GM21529 (cell line): ENCODE results near the gene ZFP36.
"Not testable (repeated sequence)": the region's sequence is repeated elsewhere in the genome, so short reads cannot be mapped to it uniquely, and the experiment has no call there.

Experiments used
- ATAC-seq: cut with Tn5 transposase; IDR thresholded peaks from one replicate; pipeline ENCODE4 v1.9.1; 2021; ENCODE audit not compliant: unreplicated experiment

The ZFP36 gene

GRCh38 chr19:39444598-39445195, 38.0 kb downstream of the ZFP36 start:
- ATAC-seq = no peak

- ATAC-seq = peak; percentile 80
Measured at GRCh38 chr19:39445196-39446111, 38.8 kb downstream of the ZFP36 start, which contains the start of gene SUPT5H. SUPT5H (plus strand) TSS chr19:39445582; CDS start chr19:39445891, 309 bp downstream.

- no peak for ATAC-seq
Measured at GRCh38 chr19:39446365-39447084, 39.9 kb downstream of the ZFP36 start.

GRCh38 chr19:39448271-39448670, 41.6 kb downstream of the ZFP36 start:
- no peak for ATAC-seq

- no peak for ATAC-seq
Measured at GRCh38 chr19:39449116-39449797, 42.6 kb downstream of the ZFP36 start.

GRCh38 chr19:39451257-39451656, 44.6 kb downstream of the ZFP36 start:
- ATAC-seq = not testable (repeated sequence)
